Panc1 (cell line): ENCODE measurements around the gene IHH. TPM values are rescaled to one million over a fixed set of nuclear protein-coding genes. Genes with fewer than 3 reads are reported as not detected.

Experiments
- ATAC-seq: fragments of 200-7000 bp; cut with Tn5 transposase; 2 replicates; pipeline ENCODE4 v1.9.1; 2020; ENCODE audit warnings: mild to moderate bottlenecking, moderate library complexity
- BruUV-seq: library from RNA; stranded (reverse); fragments of 400-500 nt; replicated peaks from 2 replicates; lab custom pipeline; 2021; lab: Mats Ljungman, UMichigan
- CTCF ChIA-PET: fragments of 300-600 bp; sonication (Branson Sonifier 250); formaldehyde crosslinking; loops from one replicate; lab custom pipeline; 2022; ENCODE audit warnings: antibody characterized with exemption; lab: Charles Lee
- POLR2A ChIA-PET: fragments of 300-600 bp; sonication (Branson Sonifier 250); formaldehyde crosslinking; loops from one replicate; lab custom pipeline; 2022; ENCODE audit warnings: antibody characterized with exemption; lab: Charles Lee
- DNase-seq: peaks from one replicate; pipeline ENCODE4 v3.0.0-alpha.2; 2010; ENCODE audit warnings: low read depth, low spot score
- H3K27ac ChIP-seq: 2 replicates; pipeline ENCODE4 v1.5.1; 2011; ENCODE audit warnings: mild to moderate bottlenecking, low read length, inconsistent platforms
- H3K27me3 ChIP-seq: fragments of 200-500 bp; sonication (Bioruptor generic); 2 replicates; pipeline ENCODE4 v1.6.0; 2014; ENCODE audit warnings: low read length, inconsistent platforms; ENCODE audit not compliant: control insufficient read depth, insufficient read depth
- H3K36me3 ChIP-seq: fragments of 200-500 bp; sonication (Bioruptor generic); 2 replicates; pipeline ENCODE4 v1.5.1; 2014; ENCODE audit warnings: inconsistent platforms, mild to moderate bottlenecking, low read length, moderate library complexity; ENCODE audit not compliant: control insufficient read depth, insufficient read depth
- H3K4me1 ChIP-seq: 2 replicates; pipeline ENCODE4 v1.5.1; 2011; ENCODE audit warnings: inconsistent platforms, mild to moderate bottlenecking, low read length, moderate library complexity; ENCODE audit not compliant: control insufficient read depth, insufficient read depth
- H3K4me3 ChIP-seq, 2 experiments: 2 replicates each; pipeline ENCODE4 v1.5.1; 2011 to 2012; ENCODE audit warnings: low read depth in 2 of 2, low read length in 2 of 2, mild to moderate bottlenecking in 2 of 2, inconsistent platforms in 1 of 2, moderate library complexity in 1 of 2
- H3K9me3 ChIP-seq: fragments of 200-500 bp; sonication (Bioruptor generic); 2 replicates; pipeline ENCODE4 v1.5.1; 2014; ENCODE audit warnings: low read depth, mild to moderate bottlenecking, inconsistent platforms, low read length, moderate library complexity; ENCODE audit not compliant: control insufficient read depth, insufficient read depth
- POLR2AphosphoS5 ChIP-seq: IDR thresholded peaks from 2 replicates; pipeline ENCODE4 v1.6.1; 2012; ENCODE audit warnings: mild to moderate bottlenecking, low read depth, low read length, moderate library complexity
- SIN3A ChIP-seq: IDR thresholded peaks from 2 replicates; pipeline ENCODE4 v1.6.1; 2012; ENCODE audit warnings: low read depth, mild to moderate bottlenecking, low read length, moderate library complexity, borderline replicate concordance; ENCODE audit not compliant: insufficient read depth
- TCF7L2 ChIP-seq: IDR thresholded peaks from 2 replicates; pipeline ENCODE4 v1.6.1; 2011; ENCODE audit warnings: mild to moderate bottlenecking, low read depth, low read length, inconsistent platforms
- in situ Hi-C: cut with HindIII; loops from 2 replicates; pipeline ENCODE4 v1.10.0; 2016; ENCODE audit warnings: low sequenced_read_pairs, low pct_unique_long_range_greater_than_20kb
- intact Hi-C: fragments of 100-400 bp; cut with micrococcal nuclease; formaldehyde crosslinking; loops from one replicate; pipeline ENCODE4 v1.10.0; 2022; ENCODE audit not compliant: unreplicated experiment
- total RNA-seq: library from RNA; stranded (reverse); gene quantifications from one replicate; pipeline ENCODE4 v1.2.1, GENCODE V29; 2021; ENCODE audit not compliant: unreplicated experiment
- TF ChIP-seq, protein P1 (sequence below): fragments of 450-650 bp; IDR thresholded peaks from 2 replicates; pipeline ENCODE4 v1.5.1; 2017; ENCODE audit warnings: mild to moderate bottlenecking
- TF ChIP-seq, protein P2 (sequence below), 2 experiments: IDR thresholded peaks; 2 replicates each; pipeline ENCODE4 v1.6.1; 2011 to 2012; ENCODE audit warnings: low read depth in 2 of 2, control low read depth in 1 of 2, low read length in 1 of 2, mild to moderate bottlenecking in 1 of 2, moderate library complexity in 1 of 2; ENCODE audit not compliant: insufficient read depth in 1 of 2

Gene IHH
- total RNA-seq, 1 experiment from 2014 or later: 0.23 TPM

DNA sequence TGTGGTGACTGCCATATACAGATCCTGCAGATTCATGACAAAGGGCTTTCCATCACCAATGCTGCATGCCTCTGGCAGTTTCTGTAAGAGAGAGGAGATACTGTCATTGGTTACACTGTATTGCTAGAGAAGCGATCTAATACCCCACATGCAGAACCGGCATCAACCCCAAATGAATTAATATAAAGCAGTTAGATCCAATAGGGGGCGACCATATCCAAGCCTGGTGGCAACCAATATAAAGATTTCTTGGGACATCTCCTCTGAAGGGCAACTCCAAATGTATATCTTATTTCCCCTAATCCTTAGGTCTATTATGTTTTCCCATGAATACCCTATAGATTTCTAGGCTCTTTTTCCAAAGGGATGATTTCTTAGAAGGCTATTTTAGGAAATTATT is 17.4 kb upstream of the IHH start:
- H3K27me3 ChIP-seq: no peaks in the 10 kb centered on the region
- H3K27ac ChIP-seq: no peak overlapping the region
- in situ Hi-C loops: no loop called here
- POLR2A ChIA-PET: no interaction called here
- H3K4me3 ChIP-seq: no peak overlapping the region
- no TSS peak for BruUV-seq
- H3K9me3 ChIP-seq: no peaks in the 10 kb centered on the region
- no peaks in the 10 kb centered on the region for H3K4me1 ChIP-seq
- intact Hi-C loops: no loop called here
- no peak for ATAC-seq
- CTCF ChIA-PET: no interaction called here
- H3K36me3 ChIP-seq: no peaks in the 10 kb centered on the region
- no peak for DNase-seq
- TF ChIP-seq POLR2AphosphoS5 (no peak), TCF7L2 (no peak), SIN3A (no peak)
- TF ChIP-seq, protein P1, sequence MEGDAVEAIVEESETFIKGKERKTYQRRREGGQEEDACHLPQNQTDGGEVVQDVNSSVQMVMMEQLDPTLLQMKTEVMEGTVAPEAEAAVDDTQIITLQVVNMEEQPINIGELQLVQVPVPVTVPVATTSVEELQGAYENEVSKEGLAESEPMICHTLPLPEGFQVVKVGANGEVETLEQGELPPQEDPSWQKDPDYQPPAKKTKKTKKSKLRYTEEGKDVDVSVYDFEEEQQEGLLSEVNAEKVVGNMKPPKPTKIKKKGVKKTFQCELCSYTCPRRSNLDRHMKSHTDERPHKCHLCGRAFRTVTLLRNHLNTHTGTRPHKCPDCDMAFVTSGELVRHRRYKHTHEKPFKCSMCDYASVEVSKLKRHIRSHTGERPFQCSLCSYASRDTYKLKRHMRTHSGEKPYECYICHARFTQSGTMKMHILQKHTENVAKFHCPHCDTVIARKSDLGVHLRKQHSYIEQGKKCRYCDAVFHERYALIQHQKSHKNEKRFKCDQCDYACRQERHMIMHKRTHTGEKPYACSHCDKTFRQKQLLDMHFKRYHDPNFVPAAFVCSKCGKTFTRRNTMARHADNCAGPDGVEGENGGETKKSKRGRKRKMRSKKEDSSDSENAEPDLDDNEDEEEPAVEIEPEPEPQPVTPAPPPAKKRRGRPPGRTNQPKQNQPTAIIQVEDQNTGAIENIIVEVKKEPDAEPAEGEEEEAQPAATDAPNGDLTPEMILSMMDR: peak; percentile 37
- TF ChIP-seq, protein P2, sequence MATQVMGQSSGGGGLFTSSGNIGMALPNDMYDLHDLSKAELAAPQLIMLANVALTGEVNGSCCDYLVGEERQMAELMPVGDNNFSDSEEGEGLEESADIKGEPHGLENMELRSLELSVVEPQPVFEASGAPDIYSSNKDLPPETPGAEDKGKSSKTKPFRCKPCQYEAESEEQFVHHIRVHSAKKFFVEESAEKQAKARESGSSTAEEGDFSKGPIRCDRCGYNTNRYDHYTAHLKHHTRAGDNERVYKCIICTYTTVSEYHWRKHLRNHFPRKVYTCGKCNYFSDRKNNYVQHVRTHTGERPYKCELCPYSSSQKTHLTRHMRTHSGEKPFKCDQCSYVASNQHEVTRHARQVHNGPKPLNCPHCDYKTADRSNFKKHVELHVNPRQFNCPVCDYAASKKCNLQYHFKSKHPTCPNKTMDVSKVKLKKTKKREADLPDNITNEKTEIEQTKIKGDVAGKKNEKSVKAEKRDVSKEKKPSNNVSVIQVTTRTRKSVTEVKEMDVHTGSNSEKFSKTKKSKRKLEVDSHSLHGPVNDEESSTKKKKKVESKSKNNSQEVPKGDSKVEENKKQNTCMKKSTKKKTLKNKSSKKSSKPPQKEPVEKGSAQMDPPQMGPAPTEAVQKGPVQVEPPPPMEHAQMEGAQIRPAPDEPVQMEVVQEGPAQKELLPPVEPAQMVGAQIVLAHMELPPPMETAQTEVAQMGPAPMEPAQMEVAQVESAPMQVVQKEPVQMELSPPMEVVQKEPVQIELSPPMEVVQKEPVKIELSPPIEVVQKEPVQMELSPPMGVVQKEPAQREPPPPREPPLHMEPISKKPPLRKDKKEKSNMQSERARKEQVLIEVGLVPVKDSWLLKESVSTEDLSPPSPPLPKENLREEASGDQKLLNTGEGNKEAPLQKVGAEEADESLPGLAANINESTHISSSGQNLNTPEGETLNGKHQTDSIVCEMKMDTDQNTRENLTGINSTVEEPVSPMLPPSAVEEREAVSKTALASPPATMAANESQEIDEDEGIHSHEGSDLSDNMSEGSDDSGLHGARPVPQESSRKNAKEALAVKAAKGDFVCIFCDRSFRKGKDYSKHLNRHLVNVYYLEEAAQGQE (IDR thresholded peaks at IDR 0.05; ENCODE audit: insufficient read depth in 1 of 2, low read depth in 2 of 2, low read length in 1 of 2): no peak

DNA sequence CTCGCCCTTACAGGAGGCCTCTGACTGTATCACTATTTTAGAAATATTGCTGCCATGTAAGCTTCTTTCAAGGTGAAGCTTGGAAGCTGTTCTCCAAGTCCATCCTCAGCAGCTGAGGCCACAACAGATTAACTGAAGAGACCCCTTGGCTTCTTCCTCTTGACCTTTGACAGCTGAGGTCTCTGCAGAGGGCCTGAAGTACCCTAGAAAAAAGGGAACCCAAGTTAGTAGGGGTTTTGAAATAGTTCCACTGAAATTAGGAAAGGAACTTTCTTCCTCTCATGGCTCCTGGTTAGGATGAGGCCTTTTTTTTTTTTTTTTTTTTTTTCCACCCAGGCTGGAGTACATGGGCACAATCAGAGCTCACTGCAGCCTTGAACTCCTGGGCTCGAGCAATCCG is 15.5 kb upstream of the IHH start:
- intact Hi-C loops: no loop called here
- ChIA-PET POLR2A (interaction anchor here (0.6 to 0.7 kb wide), 2 partner anchors 17 to 43 kb away, joined by 13 to 19 read pairs; no protein-coding TSS in a partner anchor), CTCF (interaction anchor here (0.6 to 0.7 kb wide), 2 partner anchors 95 to 218 kb away, joined by 6 to 14 read pairs; no protein-coding TSS in a partner anchor)
- BruUV-seq: no TSS peak
- Histone ChIP-seq H3K4me1 (no peaks in the 10 kb centered on the region), H3K36me3 (no peaks in the 10 kb centered on the region), H3K4me3 (no peak overlapping the region), H3K27me3 (no peaks in the 10 kb centered on the region), H3K9me3 (no peaks in the 10 kb centered on the region), H3K27ac (no peak overlapping the region)
- TF ChIP-seq SIN3A: no peak
- TF ChIP-seq, protein P2 (IDR thresholded peaks at IDR 0.05; ENCODE audit: insufficient read depth in 1 of 2, low read depth in 2 of 2, low read length in 1 of 2): no peak
- no peak for TF ChIP-seq TCF7L2
- no peak for TF ChIP-seq POLR2AphosphoS5
- TF ChIP-seq, protein P1: no peak
- in situ Hi-C loops: no loop called here
- no peak for DNase-seq
- ATAC-seq: no peak
